ENCODE results near the gene ABHD2.

DNA sequence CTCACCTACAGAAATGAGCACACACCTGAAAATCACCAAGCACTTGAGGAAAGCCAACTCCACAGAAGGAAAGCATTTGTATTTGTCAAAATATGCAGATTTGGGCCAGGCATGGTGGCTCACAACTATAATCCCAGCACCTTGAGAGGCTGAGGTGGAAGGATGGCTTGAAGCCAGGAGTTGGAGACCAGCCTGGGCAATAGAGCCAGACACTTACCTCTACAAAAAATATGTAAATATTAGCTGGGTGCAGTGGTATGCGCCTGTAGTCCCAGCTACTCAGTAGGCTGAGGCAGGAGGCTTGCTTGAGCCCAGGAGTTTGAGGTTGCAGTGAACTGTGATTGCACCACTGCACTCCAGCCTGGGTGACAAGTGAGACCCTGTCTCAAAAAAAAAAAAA is 120.8 kb downstream of the ABHD2 start:
- TF ChIP-seq POLR2A (IDR thresholded peaks at IDR 0.05) = no peak
- no peak for TF ChIP-seq CTCF (IDR thresholded peaks at IDR 0.05)

Data from heart left ventricle (tissue), 13 donors.